ENCODE measurements around the gene TERT.

- TF ChIP-seq POLR2AphosphoS5 (IDR thresholded peaks at IDR 0.05) (no peak), CTCF (IDR thresholded peaks at IDR 0.05) (no peak)
These were observed 13.6 kb downstream of the TERT start for GRCh38 chr5:1281038-1281882.

All from stomach (tissue), 4 donors.